HEK293 (cell line): ENCODE data around the gene C22orf39.

Experiments
- CTCF ChIA-PET: fragments of 350-600 bp; formaldehyde crosslinking; extraction: SDS; loops from one replicate; lab custom pipeline; 2021; ENCODE audit warnings: antibody characterized with exemption; lab: Yijun Ruan, JAX
- POLR2A ChIA-PET: fragments of 300-600 bp; formaldehyde crosslinking; extraction: SDS; loops from one replicate; lab custom pipeline; 2020; ENCODE audit warnings: antibody characterized with exemption, inconsistent platforms; lab: Yijun Ruan, JAX
- H3K27ac ChIP-seq: fragments of 200-500 bp; sonication (Bioruptor generic); 2 replicates; pipeline ENCODE4 v1.5.1; 2014; ENCODE audit warnings: low read depth, low read length, control low read depth, inconsistent platforms; ENCODE audit errors: extremely low read depth
- H3K36me3 ChIP-seq, 2 experiments: fragments of 200-500 bp in 1 of 2; sonication (Bioruptor generic) in 1 of 2; 1 replicate in 1 of 2; 2 replicates in 1 of 2; pipeline ENCODE4 v1.5.1; 2014 to 2017; ENCODE audit warnings: inconsistent platforms in 2 of 2, low read length in 2 of 2; ENCODE audit not compliant: control insufficient read depth in 2 of 2, insufficient read depth in 1 of 2
- H3K4me1 ChIP-seq: fragments of 200-500 bp; sonication (Bioruptor generic); 2 replicates; pipeline ENCODE4 v1.5.1; 2014; ENCODE audit warnings: mild to moderate bottlenecking, low read length, inconsistent platforms; ENCODE audit not compliant: control insufficient read depth, insufficient read depth
- H3K4me3 ChIP-seq: 2 replicates; pipeline ENCODE4 v1.5.1; 2011; ENCODE audit warnings: low read depth, mild to moderate bottlenecking, control low read depth, low read length, moderate library complexity
- H3K9me3 ChIP-seq: fragments of 200-500 bp; sonication (Bioruptor generic); 2 replicates; pipeline ENCODE4 v1.5.1; 2014; ENCODE audit warnings: low read depth, low read length, inconsistent platforms; ENCODE audit not compliant: control insufficient read depth, insufficient read depth
- PRDM1 ChIP-seq: fragments of 450-650 bp; formaldehyde crosslinking; IDR thresholded peaks from 2 replicates; pipeline ENCODE4; 2016; ENCODE audit warnings: missing biosample characterization, missing genetic modification characterization
- RBAK ChIP-seq: fragments of 450-650 bp; formaldehyde crosslinking; IDR thresholded peaks from 2 replicates; pipeline ENCODE4 v1.5.1; 2016; ENCODE audit warnings: missing biosample characterization, missing genetic modification characterization
- ZNF146 ChIP-seq: fragments of 450-650 bp; formaldehyde crosslinking; IDR thresholded peaks from 2 replicates; pipeline ENCODE4 v1.5.1; 2016; ENCODE audit warnings: missing biosample characterization, missing genetic modification characterization
- ZNF16 ChIP-seq: fragments of 450-650 bp; formaldehyde crosslinking; IDR thresholded peaks from 2 replicates; pipeline ENCODE4 v1.5.1; 2016; ENCODE audit warnings: low read depth, missing biosample characterization, missing genetic modification characterization
- ZNF184 ChIP-seq: fragments of 450-650 bp; IDR thresholded peaks from 2 replicates; pipeline ENCODE4 v1.5.1; 2018; ENCODE audit warnings: missing biosample characterization, mild to moderate bottlenecking, missing genetic modification characterization
- ZNF19 ChIP-seq: fragments of 450-650 bp; formaldehyde crosslinking; IDR thresholded peaks from 2 replicates; pipeline ENCODE4; 2016; ENCODE audit warnings: missing biosample characterization, missing genetic modification characterization, low read depth
- ZNF426 ChIP-seq: fragments of 450-650 bp; formaldehyde crosslinking; IDR thresholded peaks from 2 replicates; pipeline ENCODE4 v1.5.1; 2017; ENCODE audit warnings: missing biosample characterization, missing genetic modification characterization, mild to moderate bottlenecking, inconsistent platforms, moderate library complexity
- ZNF555 ChIP-seq: fragments of 450-650 bp; formaldehyde crosslinking; conservative IDR thresholded peaks from 2 replicates; pipeline ENCODE4 v1.5.1; 2017; ENCODE audit warnings: missing biosample characterization, mild to moderate bottlenecking, missing genetic modification characterization, inconsistent platforms
- ZNF664 ChIP-seq: fragments of 450-650 bp; formaldehyde crosslinking; IDR thresholded peaks from 2 replicates; pipeline ENCODE4 v1.5.1; 2016; ENCODE audit warnings: missing biosample characterization, missing genetic modification characterization
- ZSCAN30 ChIP-seq: fragments of 450-650 bp; IDR thresholded peaks from 2 replicates; pipeline ENCODE4 v1.5.1; 2018; ENCODE audit warnings: missing biosample characterization, mild to moderate bottlenecking, missing genetic modification characterization, moderate library complexity
- TF ChIP-seq, protein P1 (sequence below): fragments of 450-650 bp; formaldehyde crosslinking; IDR thresholded peaks from 2 replicates; pipeline ENCODE4 v1.5.1; 2016; ENCODE audit warnings: missing biosample characterization, missing genetic modification characterization
- TF ChIP-seq, protein P2 (sequence below): IDR thresholded peaks from 2 replicates; pipeline ENCODE4 v1.6.1; 2011; ENCODE audit warnings: mild to moderate bottlenecking, low read depth, low read length, borderline replicate concordance
- TF ChIP-seq, protein P3 (sequence below): fragments of 450-650 bp; formaldehyde crosslinking; optimal IDR thresholded peaks from 2 replicates; pipeline ENCODE3; 2016; ENCODE audit warnings: missing biosample characterization, mild to moderate bottlenecking, missing genetic modification characterization
- TF ChIP-seq, protein P4 (sequence below): fragments of 450-650 bp; formaldehyde crosslinking; IDR thresholded peaks from 2 replicates; pipeline ENCODE4 v1.5.1; 2017; ENCODE audit warnings: missing biosample characterization, missing genetic modification characterization

Gene C22orf39

DNA sequence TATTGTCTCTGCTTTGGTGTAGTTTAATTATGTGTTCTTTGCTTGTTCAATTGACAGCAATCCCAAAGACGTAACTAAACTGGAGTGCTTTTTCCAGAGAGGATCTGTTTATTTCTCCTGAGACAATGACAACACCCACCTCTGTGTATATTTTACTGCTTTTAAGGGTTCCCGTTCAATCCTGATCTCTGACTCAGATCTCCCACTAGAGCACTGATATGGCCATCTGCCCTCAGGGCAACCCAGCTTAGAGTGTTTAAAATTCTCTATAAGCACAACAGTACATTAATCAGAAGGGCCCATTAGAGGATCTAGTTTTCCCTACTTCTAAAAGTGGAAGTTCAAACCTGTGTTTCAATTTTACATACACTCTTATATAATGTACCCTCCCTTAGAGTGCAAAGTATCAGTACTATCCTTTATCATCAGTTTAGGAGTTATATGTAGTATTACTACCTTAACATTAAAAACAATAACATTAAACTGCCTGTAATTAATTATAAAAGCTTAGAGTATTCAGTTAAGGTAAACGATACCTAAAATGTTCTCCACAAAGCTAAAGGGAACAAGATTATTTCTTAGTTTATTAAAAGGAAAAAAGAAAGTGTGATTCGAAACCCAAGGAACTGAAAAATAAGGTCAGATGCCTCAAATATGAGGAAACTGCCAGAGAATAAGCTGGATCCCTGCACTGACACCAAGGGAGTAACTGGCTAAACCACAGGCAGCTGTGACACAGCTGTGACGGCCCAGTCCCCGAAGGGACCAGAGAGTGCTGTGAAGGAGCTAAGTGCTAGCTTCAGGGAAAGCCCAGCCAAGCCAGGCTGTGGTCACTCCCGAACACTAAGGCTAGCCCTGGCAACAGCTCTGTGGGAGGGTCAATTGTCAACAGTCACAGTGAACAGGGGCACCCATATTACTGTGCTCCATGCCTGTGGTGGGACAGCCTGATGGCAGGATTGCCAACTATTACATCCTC, 16.3 kb upstream of the C22orf39 start:
- Histone ChIP-seq H3K4me3 (no peak overlapping the region), H3K4me1 (no peaks in the 10 kb centered on the region), H3K36me3 (peaks cover 14 to 96% of the 10 kb centered on the region in 2 experiments; a peak in 2 of 3 replicates), H3K9me3 (no peaks in the 10 kb centered on the region), H3K27ac (no peak overlapping the region)
- POLR2A ChIA-PET = interaction anchor here (1.5 to 1.7 kb wide), 2 partner anchors 16 kb away, joined by 3 to 7 read pairs; partner anchors contain the start of gene CDC45
- peak; percentile 67; the same call in 1 of the 2 replicates for TF ChIP-seq ZSCAN30
- TF ChIP-seq, protein P1, sequence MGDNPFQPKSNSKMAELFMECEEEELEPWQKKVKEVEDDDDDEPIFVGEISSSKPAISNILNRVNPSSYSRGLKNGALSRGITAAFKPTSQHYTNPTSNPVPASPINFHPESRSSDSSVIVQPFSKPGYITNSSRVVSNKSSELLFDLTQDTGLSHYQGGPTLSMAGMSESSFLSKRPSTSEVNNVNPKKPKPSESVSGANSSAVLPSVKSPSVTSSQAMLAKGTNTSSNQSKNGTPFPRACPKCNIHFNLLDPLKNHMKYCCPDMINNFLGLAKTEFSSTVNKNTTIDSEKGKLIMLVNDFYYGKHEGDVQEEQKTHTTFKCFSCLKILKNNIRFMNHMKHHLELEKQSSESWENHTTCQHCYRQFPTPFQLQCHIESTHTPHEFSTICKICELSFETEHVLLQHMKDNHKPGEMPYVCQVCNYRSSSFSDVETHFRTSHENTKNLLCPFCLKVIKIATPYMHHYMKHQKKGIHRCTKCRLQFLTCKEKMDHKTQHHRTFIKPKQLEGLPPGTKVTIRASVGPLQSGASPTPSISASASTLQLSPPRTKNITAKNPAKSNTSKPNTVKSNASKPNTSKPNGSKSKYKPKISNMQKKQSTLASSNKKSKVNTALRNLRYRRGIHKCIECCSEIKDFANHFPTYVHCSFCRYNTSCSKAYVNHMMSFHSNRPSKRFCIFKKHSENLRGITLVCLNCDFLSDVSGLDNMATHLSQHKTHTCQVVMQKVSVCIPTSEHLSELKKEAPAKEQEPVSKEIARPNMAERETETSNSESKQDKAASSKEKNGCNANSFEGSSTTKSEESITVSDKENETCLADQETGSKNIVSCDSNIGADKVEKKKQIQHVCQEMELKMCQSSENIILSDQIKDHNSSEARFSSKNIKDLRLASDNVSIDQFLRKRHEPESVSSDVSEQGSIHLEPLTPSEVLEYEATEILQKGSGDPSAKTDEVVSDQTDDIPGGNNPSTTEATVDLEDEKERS (tag by site-specific recombination) = no peak
- CTCF ChIA-PET = interaction anchor here (0.7 to 5.8 kb wide), 5 partner anchors 10 to 290 kb away, joined by 3 to 27 read pairs (median 3); partner anchors contain the start of gene UFD1

DNA sequence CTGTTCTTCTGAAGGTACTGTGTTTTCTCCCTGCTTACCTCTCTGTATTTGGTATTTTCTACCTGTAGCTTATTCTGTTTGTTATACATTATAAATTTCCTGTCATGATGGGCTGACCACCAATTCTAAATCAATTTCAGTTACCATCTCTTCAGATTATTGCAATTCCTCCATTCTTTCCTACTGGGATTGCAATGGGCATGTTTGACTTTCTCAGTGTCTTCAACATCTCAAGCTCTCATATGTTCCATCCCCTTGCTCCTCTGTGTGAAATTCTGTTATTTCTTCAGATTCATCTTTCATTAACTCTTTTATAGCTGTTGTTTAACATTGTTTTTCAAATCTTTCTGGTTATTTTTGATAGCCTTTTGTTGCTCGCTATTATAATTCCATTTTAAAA, 15.5 kb upstream of the C22orf39 start:
- no peak for TF ChIP-seq ZNF426
- TF ChIP-seq ZNF146 (tag by site-specific recombination) = no peak
- Histone ChIP-seq H3K36me3 (peaks cover 14 to 96% of the 10 kb centered on the region in 2 experiments; a peak in 2 of 3 replicates), H3K4me3 (no peak overlapping the region), H3K27ac (no peak overlapping the region), H3K4me1 (no peaks in the 10 kb centered on the region), H3K9me3 (no peaks in the 10 kb centered on the region)
- ChIA-PET POLR2A (interaction anchor here (1.5 kb wide), 1 partner anchor 17 kb away, joined by 3 read pairs; the partner anchor contains the start of gene CDC45), CTCF (interaction anchor here (0.6 to 5.8 kb wide), 4 partner anchors 9 to 17 kb away, joined by 3 to 27 read pairs (median 6); partner anchors contain the start of gene UFD1)

DNA sequence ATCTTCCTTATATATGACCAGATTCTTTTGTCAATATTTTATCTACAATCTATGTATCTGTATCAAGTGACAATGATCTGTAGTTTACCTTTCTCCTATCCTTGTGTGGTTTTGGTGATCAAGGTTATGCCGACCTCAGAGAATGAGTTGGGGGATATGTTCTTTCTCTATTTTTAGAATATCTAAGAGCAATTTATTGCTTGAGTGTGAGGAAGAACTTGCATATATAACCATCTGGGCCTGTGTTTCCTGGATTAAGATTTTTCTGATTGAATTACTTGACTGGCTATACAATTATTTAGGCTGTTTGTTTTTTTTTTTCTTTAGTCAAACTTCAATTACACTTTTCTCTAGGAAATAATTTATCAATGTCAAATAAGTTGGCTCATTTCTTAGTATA, 14.0 kb upstream of the C22orf39 start:
- Histone ChIP-seq H3K4me1 (no peaks in the 10 kb centered on the region), H3K36me3 (peaks cover 12 to 96% of the 10 kb centered on the region in 2 experiments; a peak in 2 of 3 replicates)
- TF ChIP-seq, protein P2, sequence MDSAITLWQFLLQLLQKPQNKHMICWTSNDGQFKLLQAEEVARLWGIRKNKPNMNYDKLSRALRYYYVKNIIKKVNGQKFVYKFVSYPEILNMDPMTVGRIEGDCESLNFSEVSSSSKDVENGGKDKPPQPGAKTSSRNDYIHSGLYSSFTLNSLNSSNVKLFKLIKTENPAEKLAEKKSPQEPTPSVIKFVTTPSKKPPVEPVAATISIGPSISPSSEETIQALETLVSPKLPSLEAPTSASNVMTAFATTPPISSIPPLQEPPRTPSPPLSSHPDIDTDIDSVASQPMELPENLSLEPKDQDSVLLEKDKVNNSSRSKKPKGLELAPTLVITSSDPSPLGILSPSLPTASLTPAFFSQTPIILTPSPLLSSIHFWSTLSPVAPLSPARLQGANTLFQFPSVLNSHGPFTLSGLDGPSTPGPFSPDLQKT = no peak
- no peak for TF ChIP-seq PRDM1
- TF ChIP-seq, protein P3, sequence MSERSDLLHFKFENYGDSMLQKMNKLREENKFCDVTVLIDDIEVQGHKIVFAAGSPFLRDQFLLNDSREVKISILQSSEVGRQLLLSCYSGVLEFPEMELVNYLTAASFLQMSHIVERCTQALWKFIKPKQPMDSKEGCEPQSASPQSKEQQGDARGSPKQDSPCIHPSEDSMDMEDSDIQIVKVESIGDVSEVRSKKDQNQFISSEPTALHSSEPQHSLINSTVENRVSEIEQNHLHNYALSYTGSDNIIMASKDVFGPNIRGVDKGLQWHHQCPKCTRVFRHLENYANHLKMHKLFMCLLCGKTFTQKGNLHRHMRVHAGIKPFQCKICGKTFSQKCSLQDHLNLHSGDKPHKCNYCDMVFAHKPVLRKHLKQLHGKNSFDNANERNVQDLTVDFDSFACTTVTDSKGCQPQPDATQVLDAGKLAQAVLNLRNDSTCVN (tag by site-specific recombination) = no peak
- TF ChIP-seq, all 188 proteins: peak for 0
- ChIA-PET CTCF (interaction anchor here (0.8 to 5.8 kb wide), 2 partner anchors 13 to 168 kb away, joined by 3 to 27 read pairs; no protein-coding TSS in a partner anchor), POLR2A (no interaction called here)
- H3K9me3 ChIP-seq = no peaks in the 10 kb centered on the region
- no peak overlapping the region for H3K4me3 ChIP-seq
- H3K27ac ChIP-seq = no peak overlapping the region

DNA sequence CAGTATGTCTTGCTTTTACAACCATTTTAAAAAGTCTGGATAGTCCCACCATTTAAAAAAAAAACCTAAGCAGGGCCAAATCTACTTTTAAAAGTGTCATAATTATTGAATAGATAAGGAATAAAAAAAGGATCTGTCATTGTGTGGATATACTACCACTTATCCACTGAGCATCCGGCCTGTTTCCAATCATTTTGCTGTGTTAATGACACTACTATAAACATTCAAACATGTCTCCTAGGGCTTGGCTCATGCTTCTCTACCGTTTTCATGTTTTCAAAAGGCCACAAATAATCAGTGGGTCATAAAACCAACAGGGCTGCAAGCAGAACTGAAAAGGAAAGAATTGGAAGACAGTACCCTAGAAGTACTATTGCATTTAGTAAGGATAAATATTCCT, 12.5 kb upstream of the C22orf39 start:
- POLR2A ChIA-PET = no interaction called here
- Histone ChIP-seq H3K4me1 (no peaks in the 10 kb centered on the region), H3K27ac (no peak overlapping the region), H3K4me3 (no peak overlapping the region), H3K36me3 (peaks cover 14 to 96% of the 10 kb centered on the region in 2 experiments; a peak in 2 of 3 replicates), H3K9me3 (no peaks in the 10 kb centered on the region)
- CTCF ChIA-PET = interaction anchor here (0.7 kb wide), 1 partner anchor 14 kb away, joined by 4 read pairs; no protein-coding TSS in a partner anchor
- TF ChIP-seq ZNF664 (tag by site-specific recombination) (no peak), ZNF555 (tag by site-specific recombination) (no peak), ZNF19 (no peak), ZNF184 (no peak), ZNF16 (no peak), RBAK (no peak)
- TF ChIP-seq, protein P4, sequence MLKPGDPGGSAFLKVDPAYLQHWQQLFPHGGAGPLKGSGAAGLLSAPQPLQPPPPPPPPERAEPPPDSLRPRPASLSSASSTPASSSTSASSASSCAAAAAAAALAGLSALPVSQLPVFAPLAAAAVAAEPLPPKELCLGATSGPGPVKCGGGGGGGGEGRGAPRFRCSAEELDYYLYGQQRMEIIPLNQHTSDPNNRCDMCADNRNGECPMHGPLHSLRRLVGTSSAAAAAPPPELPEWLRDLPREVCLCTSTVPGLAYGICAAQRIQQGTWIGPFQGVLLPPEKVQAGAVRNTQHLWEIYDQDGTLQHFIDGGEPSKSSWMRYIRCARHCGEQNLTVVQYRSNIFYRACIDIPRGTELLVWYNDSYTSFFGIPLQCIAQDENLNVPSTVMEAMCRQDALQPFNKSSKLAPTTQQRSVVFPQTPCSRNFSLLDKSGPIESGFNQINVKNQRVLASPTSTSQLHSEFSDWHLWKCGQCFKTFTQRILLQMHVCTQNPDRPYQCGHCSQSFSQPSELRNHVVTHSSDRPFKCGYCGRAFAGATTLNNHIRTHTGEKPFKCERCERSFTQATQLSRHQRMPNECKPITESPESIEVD (tag by site-specific recombination) = no peak
